Measurements from ENCODE around the gene RPL26.

RPL26 gene

GRCh38 chr17:8383143-8383822 lies at the start of gene RPL26:
Gene RPL26 (minus strand): TSS chr17:8383193. CDS start chr17:8382310, 883 bp downstream.
- intact Hi-C loops (cut with DNase I): loop anchor here (2.0 to 5.0 kb wide), 2 partner anchors 54 to 248 kb away; partner anchors contain the start of genes MYH10 and NDEL1
- peak; percentile 90 to 99 (median 94) for DNase-seq

GRCh38 chr17:8430966-8431365 lies 48.0 kb upstream of the RPL26 start:
- intact Hi-C loops (cut with DNase I): no loop called here
- no peak for DNase-seq

GRCh38 chr17:8426802-8427201 lies 43.8 kb upstream of the RPL26 start:
- intact Hi-C loops (cut with DNase I): no loop called here
- DNase-seq: no peak

- intact Hi-C loops (cut with DNase I): no loop called here
- no peak for DNase-seq
Observed at GRCh38 chr17:8426094-8426720, 43.2 kb upstream of the RPL26 start.

GRCh38 chr17:8421571-8421970 lies 38.6 kb upstream of the RPL26 start:
- intact Hi-C loops (cut with DNase I): no loop called here

GRCh38 chr17:8420041-8420934 lies 37.3 kb upstream of the RPL26 start:
- no peak for DNase-seq
- intact Hi-C loops (cut with DNase I): no loop called here

More at GRCh38 chr17:8421571-8421970, 38.6 kb upstream of the RPL26 start:
- no peak for DNase-seq

GRCh38 chr17:8419305-8419704 lies 36.3 kb upstream of the RPL26 start:
- intact Hi-C loops (cut with DNase I): loop anchor here (10.0 kb wide), 1 partner anchor 475 kb away; no protein-coding TSS in a partner anchor
- no peak for DNase-seq

GRCh38 chr17:8418471-8418870 lies 35.5 kb upstream of the RPL26 start:
- no peak for DNase-seq

GRCh38 chr17:8417806-8418205 lies 34.8 kb upstream of the RPL26 start:
- intact Hi-C loops (cut with DNase I): loop anchor here (10.0 kb wide), 1 partner anchor 477 kb away; no protein-coding TSS in a partner anchor
- DNase-seq: no peak

More at GRCh38 chr17:8418471-8418870, 35.5 kb upstream of the RPL26 start:
- intact Hi-C loops (cut with DNase I): loop anchor here (10.0 kb wide), 1 partner anchor 476 kb away; no protein-coding TSS in a partner anchor

GRCh38 chr17:8413938-8414337 lies 30.9 kb upstream of the RPL26 start:
- no peak for DNase-seq
- intact Hi-C loops (cut with DNase I): loop anchor here (10.0 kb wide), 1 partner anchor 481 kb away; no protein-coding TSS in a partner anchor

GRCh38 chr17:8413328-8413727 lies 30.3 kb upstream of the RPL26 start:
- intact Hi-C loops (cut with DNase I): loop anchor here (10.0 kb wide), 1 partner anchor 481 kb away; no protein-coding TSS in a partner anchor
- no peak for DNase-seq

- intact Hi-C loops (cut with DNase I): loop anchor here (10.0 kb wide), 1 partner anchor 483 kb away; no protein-coding TSS in a partner anchor
- DNase-seq: no peak
Observed at GRCh38 chr17:8412089-8412488, 29.1 kb upstream of the RPL26 start.

- intact Hi-C loops (cut with DNase I): loop anchor here (1.0 to 10.0 kb wide), 3 partner anchors 70 to 484 kb away; no protein-coding TSS in a partner anchor
- no peak for DNase-seq
Observed at GRCh38 chr17:8410883-8411238, 27.9 kb upstream of the RPL26 start.

- peak; percentile 73 to 98 (median 92) for DNase-seq
- intact Hi-C loops (cut with DNase I): loop anchor here (1.0 to 10.0 kb wide), 3 partner anchors 71 to 485 kb away; no protein-coding TSS in a partner anchor
Observed at GRCh38 chr17:8409966-8410882, 27.2 kb upstream of the RPL26 start.

GRCh38 chr17:8408371-8408770 lies 25.4 kb upstream of the RPL26 start:
- intact Hi-C loops (cut with DNase I): no loop called here
- DNase-seq: no peak

GRCh38 chr17:8406174-8406573 lies 23.2 kb upstream of the RPL26 start:
- no peak for DNase-seq
- intact Hi-C loops (cut with DNase I): no loop called here

GRCh38 chr17:8405499-8406016 lies 22.6 kb upstream of the RPL26 start:
- intact Hi-C loops (cut with DNase I): no loop called here

GRCh38 chr17:8402921-8403536 lies 20.0 kb upstream of the RPL26 start:
- no peak for DNase-seq
- intact Hi-C loops (cut with DNase I): no loop called here

More at GRCh38 chr17:8405499-8406016, 22.6 kb upstream of the RPL26 start:
- no peak for DNase-seq

GRCh38 chr17:8401107-8401506 lies 18.1 kb upstream of the RPL26 start:
- no peak for DNase-seq
- intact Hi-C loops (cut with DNase I): no loop called here
